Thymus (tissue), 11 donors: ENCODE measurements around the gene RSPH6A. TPM values are rescaled to one million over a fixed set of nuclear protein-coding genes. Genes with fewer than 3 reads are reported as not detected.

Experiments
- DNase-seq, 9 donors: peaks; one replicate each; pipeline ENCODE4 v3.0.0-alpha.2; 2013; ENCODE audit warnings: low spot score in 9 of 9, low read depth in 6 of 9, missing footprints in 1 of 9
- H3K27ac ChIP-seq, 2 donors: one replicate each; pipeline ENCODE4 v1.5.1; 2013; ENCODE audit warnings: control low read depth in 1 of 2, low read depth in 1 of 2, low read length in 1 of 2, mild to moderate bottlenecking in 1 of 2, moderate library complexity in 1 of 2
- H3K27me3 ChIP-seq, 2 donors: one replicate each; pipeline ENCODE4 v1.5.1; 2013; ENCODE audit warnings: low read length in 1 of 2; ENCODE audit not compliant: control insufficient read depth in 2 of 2, insufficient read depth in 1 of 2
- H3K36me3 ChIP-seq, 2 donors: one replicate each; pipeline ENCODE4 v1.5.1; 2013; ENCODE audit warnings: low read length in 1 of 2, mild to moderate bottlenecking in 1 of 2, moderate library complexity in 1 of 2; ENCODE audit not compliant: control insufficient read depth in 2 of 2, insufficient read depth in 2 of 2
- H3K4me1 ChIP-seq, 2 donors: one replicate each; pipeline ENCODE4 v1.5.1; 2013; ENCODE audit warnings: low read length in 2 of 2; ENCODE audit not compliant: control insufficient read depth in 2 of 2, insufficient read depth in 2 of 2
- H3K4me3 ChIP-seq, 2 donors: one replicate each; pipeline ENCODE4 v1.5.1; 2013; ENCODE audit warnings: low read length in 2 of 2, control low read depth in 1 of 2, mild to moderate bottlenecking in 1 of 2
- H3K9me3 ChIP-seq, 2 donors: one replicate each; pipeline ENCODE4 v1.5.1; 2013; ENCODE audit warnings: low read length in 1 of 2, mild to moderate bottlenecking in 1 of 2; ENCODE audit not compliant: control insufficient read depth in 2 of 2, insufficient read depth in 1 of 2
- WGBS: extraction: QIAGEN DNeasy Blood & Tissue Kit; methylation state at CpG from one replicate; pipeline ENCODE4 v1.1.7; 2013; 5-methylcytosine and 5-hydroxymethylcytosine counted together
- polyA plus RNA-seq: library from polyadenylated mRNA; stranded (reverse); fragments of 200-250 nt; gene quantifications from one replicate; pipeline ENCODE4 v1.2.3, GENCODE V29; 2013
- total RNA-seq: library from RNA; stranded (reverse); fragments of 120-200 nt; gene quantifications from one replicate; pipeline ENCODE4 v1.2.4, GENCODE V29; 2013
- donor health status: healthy.

RSPH6A gene
- total and polyA plus RNA-seq, 2 donors: 0.14 TPM; not detected in 1

- no peaks in the 10 kb centered on the region for H3K9me3 ChIP-seq
Measured at GRCh38 chr19:45767410-45767880, 47.7 kb downstream of the RSPH6A start.

GRCh38 chr19:45766869-45767346 lies 48.2 kb downstream of the RSPH6A start:
- Histone ChIP-seq H3K4me1 (peaks cover 10 to 31% of the 10 kb centered on the region in 2 donors), H3K4me3 (no peak overlapping the region), H3K9me3 (no peaks in the 10 kb centered on the region), H3K36me3 (peaks cover 0 to 4% of the 10 kb centered on the region in 2 donors), H3K27ac (peak overlapping the region in 1 of 2 donors; percentile 17), H3K27me3 (peaks cover 38 to 82% of the 10 kb centered on the region in 2 donors)
- 88% methylated on average over 24 of the region's 24 CpGs for WGBS
- no peak for DNase-seq

More at GRCh38 chr19:45767410-45767880, 47.7 kb downstream of the RSPH6A start:
- H3K27ac ChIP-seq: no peak overlapping the region
- H3K27me3 ChIP-seq: peaks cover 38 to 81% of the 10 kb centered on the region in 2 donors
- peaks cover 10 to 37% of the 10 kb centered on the region in 2 donors for H3K4me1 ChIP-seq
- 49% methylated on average over 31 of the region's 31 CpGs for WGBS
- peaks cover 0 to 4% of the 10 kb centered on the region in 2 donors for H3K36me3 ChIP-seq
- peak overlapping the region; percentile 26 to 61 for H3K4me3 ChIP-seq
- no peak for DNase-seq

DNA sequence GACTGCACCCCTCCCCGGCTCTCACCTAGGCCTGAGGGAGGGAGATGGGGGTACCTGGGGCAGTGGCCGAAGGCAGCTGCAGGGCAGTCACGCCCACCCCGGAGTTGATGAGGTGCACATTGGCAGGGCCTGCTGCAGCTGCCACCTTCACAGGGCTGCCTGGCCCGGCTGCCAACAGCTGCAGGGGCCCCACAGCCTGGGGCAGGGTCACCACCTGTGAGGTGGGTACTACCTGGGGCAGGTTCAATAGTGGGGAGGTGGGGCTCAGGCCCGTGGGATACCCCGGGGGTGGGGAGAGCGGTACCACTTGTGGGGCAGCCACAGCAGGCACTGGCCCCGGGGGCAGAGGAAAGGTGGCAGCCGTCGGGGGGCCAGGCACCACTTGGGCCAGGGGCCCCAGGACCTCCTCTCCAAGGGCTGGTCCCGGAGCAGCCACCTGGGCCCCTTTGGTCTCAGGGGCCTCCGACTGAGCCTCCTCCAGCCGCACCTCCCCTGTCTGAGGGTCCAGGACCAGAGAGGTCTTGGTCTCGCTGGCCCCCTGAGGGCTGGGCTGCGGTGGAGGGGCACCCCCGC lies 48.7 kb downstream of the RSPH6A start:
- peaks cover 38 to 82% of the 10 kb centered on the region in 2 donors for H3K27me3 ChIP-seq
- H3K4me3 ChIP-seq: no peak overlapping the region
- no peaks in the 10 kb centered on the region for H3K9me3 ChIP-seq
- 96% methylated on average over 17 of the region's 17 CpGs for WGBS
- H3K36me3 ChIP-seq: no peaks in the 10 kb centered on the region
- DNase-seq: no peak
- peaks cover 10 to 31% of the 10 kb centered on the region in 2 donors for H3K4me1 ChIP-seq
- peak overlapping the region in 1 of 2 donors; percentile 17 for H3K27ac ChIP-seq

- Histone ChIP-seq H3K4me3 (no peak overlapping the region), H3K27me3 (peaks cover 38 to 78% of the 10 kb centered on the region in 2 donors), H3K9me3 (no peaks in the 10 kb centered on the region), H3K27ac (no peak overlapping the region), H3K4me1 (peaks cover 7 to 26% of the 10 kb centered on the region in 2 donors), H3K36me3 (no peaks in the 10 kb centered on the region)
- 95% methylated on average over 23 of the region's 23 CpGs for WGBS
- no peak for DNase-seq
Measured at GRCh38 chr19:45765702-45766295, 49.3 kb downstream of the RSPH6A start.

GRCh38 chr19:45764945-45765701 lies 50.0 kb downstream of the RSPH6A start:
- Histone ChIP-seq H3K27ac (no peak overlapping the region), H3K9me3 (no peaks in the 10 kb centered on the region), H3K4me1 (peaks cover 6 to 20% of the 10 kb centered on the region in 2 donors), H3K27me3 (peaks cover 38 to 80% of the 10 kb centered on the region in 2 donors), H3K36me3 (no peaks in the 10 kb centered on the region), H3K4me3 (no peak overlapping the region)
- DNase-seq: no peak
- WGBS: 76% methylated on average over 21 of the region's 21 CpGs

- Histone ChIP-seq H3K27ac (no peak overlapping the region), H3K27me3 (peaks cover 38 to 83% of the 10 kb centered on the region in 2 donors), H3K9me3 (no peaks in the 10 kb centered on the region), H3K36me3 (no peaks in the 10 kb centered on the region), H3K4me1 (peaks cover 6 to 14% of the 10 kb centered on the region in 2 donors), H3K4me3 (no peak overlapping the region)
- WGBS: 80% methylated on average over 6 of the region's 6 CpGs
- no peak for DNase-seq
Measured at GRCh38 chr19:45764475-45764874, 50.6 kb downstream of the RSPH6A start.

DNA sequence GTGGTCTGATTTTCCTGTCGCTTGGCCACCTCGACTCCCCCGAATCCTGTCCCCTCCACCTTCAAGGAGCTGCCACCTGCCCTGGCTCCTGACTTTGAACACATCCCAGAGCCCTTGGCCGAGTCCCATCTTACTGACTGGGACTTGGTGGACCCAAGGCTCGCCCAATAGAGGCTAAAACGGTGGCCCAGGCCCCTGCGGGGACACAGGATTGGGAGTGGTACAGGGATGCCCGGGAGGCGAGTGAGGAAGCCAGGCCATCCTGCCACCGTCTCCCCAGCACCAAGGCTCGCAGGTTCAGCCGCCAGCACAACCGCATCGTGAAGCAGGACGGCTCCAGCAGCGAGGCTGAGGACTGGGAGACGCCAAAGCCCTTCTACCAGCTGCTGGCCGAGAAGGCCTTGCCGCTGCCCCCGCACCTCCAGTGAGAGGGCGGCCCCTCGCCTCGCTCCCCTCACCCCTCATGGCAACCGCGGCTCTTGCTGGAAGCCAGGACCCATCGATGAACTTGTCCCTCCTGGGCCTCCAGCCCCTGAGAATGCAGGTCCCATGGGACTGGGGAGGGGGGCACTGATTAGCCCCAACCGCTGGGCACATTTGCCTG lies 51.3 kb downstream of the RSPH6A start:
- no peaks in the 10 kb centered on the region for H3K36me3 ChIP-seq
- H3K9me3 ChIP-seq: no peaks in the 10 kb centered on the region
- H3K27me3 ChIP-seq: peaks cover 38 to 86% of the 10 kb centered on the region in 2 donors
- no peak for DNase-seq
- H3K4me1 ChIP-seq: peaks cover 6 to 8% of the 10 kb centered on the region in 2 donors
- H3K4me3 ChIP-seq: no peak overlapping the region
- H3K27ac ChIP-seq: no peak overlapping the region
- 73% methylated on average over 27 of the region's 27 CpGs for WGBS

DNA sequence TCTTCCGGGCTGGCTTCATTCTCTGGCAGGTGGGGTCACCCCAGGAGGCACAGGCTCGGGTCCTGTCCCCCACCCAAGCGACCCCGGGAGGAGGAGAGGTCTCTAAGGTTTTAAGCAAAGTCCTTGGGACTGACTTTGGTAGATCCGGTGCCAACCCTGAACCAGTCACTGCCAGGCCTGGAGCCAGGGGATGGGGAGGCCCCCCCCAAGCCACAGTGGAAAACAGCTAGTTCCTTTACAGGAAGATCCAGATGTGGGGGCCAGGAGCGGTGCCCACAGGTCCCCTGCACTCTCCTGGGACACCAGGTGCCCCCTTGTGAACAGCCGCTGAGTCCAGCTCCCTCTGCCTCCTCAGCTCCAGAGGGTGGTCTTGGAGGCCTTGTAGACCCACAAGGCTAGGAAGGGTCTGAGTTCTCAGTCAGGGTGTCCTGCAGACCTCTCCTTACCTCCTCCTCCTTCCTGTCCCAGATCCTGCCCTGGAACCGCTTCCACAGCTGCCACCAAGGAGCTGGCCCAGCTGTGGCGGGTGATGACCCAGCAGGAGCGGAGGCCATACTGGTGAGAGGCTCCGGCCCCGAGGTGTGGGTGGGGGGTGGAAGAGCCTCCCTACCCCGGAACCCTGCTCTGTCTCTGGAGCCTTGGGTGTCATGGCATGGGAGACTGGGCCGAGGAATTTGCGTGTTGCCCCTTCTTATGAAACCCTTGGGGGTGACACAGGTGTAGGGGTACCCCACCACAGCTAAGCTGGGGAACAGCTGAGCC lies 52.1 kb downstream of the RSPH6A start:
- no peaks in the 10 kb centered on the region for H3K36me3 ChIP-seq
- H3K27me3 ChIP-seq: peaks cover 33 to 82% of the 10 kb centered on the region in 2 donors
- H3K4me1 ChIP-seq: peaks cover 4 to 6% of the 10 kb centered on the region in 2 donors
- H3K9me3 ChIP-seq: no peaks in the 10 kb centered on the region
- no peak for DNase-seq
- H3K27ac ChIP-seq: no peak overlapping the region
- no peak overlapping the region for H3K4me3 ChIP-seq
- 93% methylated on average over 15 of the region's 15 CpGs for WGBS
